ENCODE measurements around the gene CAMK1D.

CAMK1D gene

GRCh38 chr10:12401466-12401865 is 52.1 kb downstream of the CAMK1D start:
- DNase-seq (ENCODE audit: low read depth in 3 of 3) = no peak

GRCh38 chr10:12403119-12403518 is 53.8 kb downstream of the CAMK1D start:
- DNase-seq (ENCODE audit: low read depth in 3 of 3) = no peak

- no peak for DNase-seq (ENCODE audit: low read depth in 3 of 3)
These were observed 56.3 kb downstream of the CAMK1D start for GRCh38 chr10:12405342-12406320.

GRCh38 chr10:12406764-12407400 is 57.5 kb downstream of the CAMK1D start:
- DNase-seq (ENCODE audit: low read depth in 3 of 3) = no peak

- DNase-seq (ENCODE audit: low read depth in 3 of 3) = no peak
These were observed 59.1 kb downstream of the CAMK1D start for GRCh38 chr10:12408472-12408871.

- no peak for DNase-seq (ENCODE audit: low read depth in 3 of 3)
These were observed 59.8 kb downstream of the CAMK1D start for GRCh38 chr10:12409161-12409560.

GRCh38 chr10:12409613-12410012 is 60.3 kb downstream of the CAMK1D start:
- no peak for DNase-seq (ENCODE audit: low read depth in 3 of 3)

- peak in 1 of 3 experiments; percentile 37 for DNase-seq (ENCODE audit: low read depth in 3 of 3)
These were observed 63.5 kb downstream of the CAMK1D start for GRCh38 chr10:12412666-12413368.

- DNase-seq (ENCODE audit: low read depth in 3 of 3) = no peak
These were observed 64.0 kb downstream of the CAMK1D start for GRCh38 chr10:12413369-12413711.

- DNase-seq (ENCODE audit: low read depth in 3 of 3) = no peak
These were observed 65.1 kb downstream of the CAMK1D start for GRCh38 chr10:12414278-12414989.

- no peak for DNase-seq (ENCODE audit: low read depth in 3 of 3)
These were observed 67.2 kb downstream of the CAMK1D start for GRCh38 chr10:12416344-12417050.

GRCh38 chr10:12417331-12417730 is 68.0 kb downstream of the CAMK1D start:
- DNase-seq (ENCODE audit: low read depth in 3 of 3) = no peak

- no peak for DNase-seq (ENCODE audit: low read depth in 3 of 3)
These were observed 68.7 kb downstream of the CAMK1D start for GRCh38 chr10:12418000-12418399.

GRCh38 chr10:12418725-12419261 is 69.4 kb downstream of the CAMK1D start:
- no peak for DNase-seq (ENCODE audit: low read depth in 3 of 3)

GRCh38 chr10:12419262-12419847 is 70.0 kb downstream of the CAMK1D start:
- DNase-seq (ENCODE audit: low read depth in 3 of 3) = peak; percentile 53 to 73 (median 63)

GRCh38 chr10:12420530-12421120 is 71.3 kb downstream of the CAMK1D start:
- DNase-seq (ENCODE audit: low read depth in 3 of 3) = no peak

- no peak for DNase-seq (ENCODE audit: low read depth in 3 of 3)
These were observed 72.8 kb downstream of the CAMK1D start for GRCh38 chr10:12422189-12422588.

- DNase-seq (ENCODE audit: low read depth in 3 of 3) = no peak
These were observed 74.5 kb downstream of the CAMK1D start for GRCh38 chr10:12423896-12424295.

GRCh38 chr10:12427276-12427675 is 77.9 kb downstream of the CAMK1D start:
- no peak for DNase-seq (ENCODE audit: low read depth in 3 of 3)

All from stimulated activated CD4-positive, alpha-beta T cell treated with anti-CD3 and anti-CD28 coated beads, TNF-alpha, amount 100 ng/mL, for 24 hours (primary cell).